GM18517 (cell line): Measurements from ENCODE around the gene NFAT5.

Source experiments
- ATAC-seq: cut with Tn5 transposase; IDR thresholded peaks from one replicate; pipeline ENCODE4 v1.9.1; 2021; ENCODE audit warnings: mild to moderate bottlenecking, moderate library complexity; ENCODE audit not compliant: unreplicated experiment

NFAT5 gene

DNA sequence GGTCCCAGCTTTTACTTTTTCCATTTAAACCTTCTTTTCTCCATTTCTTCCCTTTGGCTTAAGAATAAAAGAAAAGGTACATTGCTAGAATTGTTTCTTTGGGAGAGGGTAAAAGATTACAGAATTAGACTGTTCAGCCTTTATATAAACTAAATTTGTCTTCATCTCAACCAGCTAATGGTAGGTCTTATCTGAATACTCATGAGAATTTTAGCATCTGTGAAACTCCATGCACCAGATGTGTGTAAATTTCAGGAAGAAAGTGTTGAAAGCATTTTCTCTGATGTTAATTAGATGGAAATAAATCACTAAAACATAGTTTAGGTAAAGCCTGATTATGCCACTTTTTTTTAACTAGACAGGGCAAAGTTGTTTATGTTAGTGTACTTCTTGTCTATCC lies 135.7 kb downstream of the NFAT5 start:
- no peak for ATAC-seq

DNA sequence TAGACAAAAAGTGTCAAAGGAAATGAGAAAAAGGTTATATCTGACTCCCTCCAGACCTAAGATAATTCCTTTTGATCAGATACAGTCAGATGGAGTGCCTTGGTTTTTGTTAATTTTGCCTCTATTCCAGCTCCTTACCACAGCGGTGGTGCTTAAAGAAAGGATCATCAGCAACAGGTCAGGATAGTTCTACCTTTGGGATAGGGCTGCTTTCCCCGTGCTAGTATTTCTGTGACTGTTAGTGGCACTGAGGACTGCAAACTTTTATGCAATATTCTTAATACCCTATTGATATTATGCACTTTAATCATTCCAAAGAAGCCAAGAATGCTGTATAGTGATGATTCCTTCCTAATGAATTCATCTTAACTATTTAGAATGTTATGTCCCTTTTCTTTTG lies 136.1 kb downstream of the NFAT5 start:
- ATAC-seq: no peak

DNA sequence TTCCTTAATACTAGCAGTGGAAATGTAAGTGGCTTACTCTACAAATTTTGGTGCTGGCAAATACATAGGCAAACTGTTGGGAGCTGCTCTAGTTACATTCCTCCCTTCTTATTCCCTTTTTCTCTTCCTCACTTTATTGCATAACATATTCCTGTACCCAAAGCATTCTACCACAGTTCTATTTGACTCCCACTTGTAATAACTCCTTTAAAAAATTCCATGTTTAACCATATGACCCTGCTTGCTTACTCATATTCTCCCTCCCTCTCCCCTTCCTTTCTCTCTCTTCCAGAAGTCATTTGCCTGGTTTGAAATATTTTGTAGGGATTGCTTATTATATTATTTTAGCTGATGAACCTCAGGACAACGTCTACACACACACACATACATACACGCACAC lies 137.9 kb downstream of the NFAT5 start:
- ATAC-seq: no peak

- ATAC-seq: no peak
These were observed 140.6 kb downstream of the NFAT5 start for GRCh38 chr16:69706256-69706974.

- ATAC-seq: no peak
These were observed 141.2 kb downstream of the NFAT5 start for GRCh38 chr16:69706975-69707340.

GRCh38 chr16:69707920-69708683 lies 142.3 kb downstream of the NFAT5 start:
- no peak for ATAC-seq

DNA sequence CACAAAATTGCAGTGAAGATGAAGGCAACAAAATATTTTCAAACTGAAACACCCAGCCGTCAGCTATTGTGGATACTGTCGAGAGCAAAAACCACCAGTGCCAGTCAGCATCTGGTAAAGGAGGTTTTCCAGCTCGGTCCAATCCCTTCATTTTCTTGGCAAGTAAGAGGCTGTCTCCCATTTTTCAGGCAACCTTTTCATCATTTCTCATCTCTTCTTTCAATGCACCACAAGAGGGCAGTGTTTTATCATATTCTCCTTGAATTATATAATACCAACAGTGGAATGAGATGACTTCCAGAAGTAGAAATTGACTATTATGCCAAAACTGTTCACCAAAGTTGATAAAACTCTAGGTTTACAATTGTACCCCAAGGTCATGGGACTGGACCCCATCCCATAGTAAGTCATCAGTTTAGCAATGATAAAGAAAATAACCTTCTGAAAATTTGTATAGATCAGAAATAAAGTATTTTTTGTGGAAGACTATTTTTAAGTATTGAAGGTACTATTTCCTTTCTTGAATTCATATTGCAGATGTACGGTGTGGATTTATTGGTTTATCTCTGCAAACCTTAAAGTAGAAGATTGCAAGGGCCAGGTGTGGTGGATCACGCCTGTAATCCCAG lies 143.8 kb downstream of the NFAT5 start:
- no peak for ATAC-seq

DNA sequence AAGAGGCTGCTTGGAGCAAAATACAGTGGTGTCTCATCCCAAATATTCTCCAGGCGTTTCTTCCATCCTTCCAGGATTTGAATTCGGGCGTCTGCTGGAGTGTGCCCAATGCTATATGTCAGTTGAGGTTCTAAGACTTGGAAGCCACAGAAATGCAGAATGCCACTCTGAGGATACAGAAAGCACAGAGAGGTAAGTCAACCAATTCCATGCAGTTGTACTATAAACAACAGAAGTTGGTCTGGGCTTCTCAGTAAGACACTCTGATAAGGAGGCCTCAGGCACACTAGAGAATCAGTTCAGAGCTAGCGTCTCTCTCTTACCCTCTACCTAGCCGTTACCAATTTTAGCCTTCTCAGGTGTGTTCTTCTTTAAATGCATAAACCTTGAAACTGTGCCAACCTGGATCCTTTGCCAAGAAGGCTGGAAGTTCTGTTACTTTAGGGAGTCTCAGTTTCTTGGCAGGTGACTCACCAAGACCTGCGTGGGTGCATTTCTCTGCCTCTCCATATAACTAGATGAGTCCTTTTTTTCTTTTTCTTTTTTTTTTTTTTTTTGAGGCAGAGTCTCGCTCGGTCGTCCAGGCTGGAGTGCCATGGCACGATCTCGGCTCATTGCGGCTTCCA lies 145.5 kb downstream of the NFAT5 start:
- ATAC-seq: no peak

DNA sequence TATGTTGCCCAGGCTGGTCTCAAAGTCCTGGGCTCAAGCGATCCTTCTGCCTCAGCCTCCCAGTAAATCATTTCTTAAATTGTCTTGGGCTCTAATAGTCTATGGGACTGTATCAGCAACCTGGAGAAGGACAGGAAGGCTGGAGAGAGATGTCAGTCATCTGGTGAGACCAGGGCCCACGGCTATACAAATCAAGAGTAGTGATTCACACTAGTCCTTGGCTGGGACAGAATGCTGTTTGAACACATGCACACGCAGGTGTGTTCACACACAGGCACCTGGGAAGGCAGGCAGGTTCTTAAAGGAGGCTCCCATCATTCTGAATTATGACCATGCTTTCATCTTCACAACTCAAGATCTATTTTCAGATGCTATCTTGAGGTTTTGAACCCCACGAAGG lies 146.5 kb downstream of the NFAT5 start:
- ATAC-seq: no peak

- no peak for ATAC-seq
These were observed 147.3 kb downstream of the NFAT5 start for GRCh38 chr16:69712914-69713581.

DNA sequence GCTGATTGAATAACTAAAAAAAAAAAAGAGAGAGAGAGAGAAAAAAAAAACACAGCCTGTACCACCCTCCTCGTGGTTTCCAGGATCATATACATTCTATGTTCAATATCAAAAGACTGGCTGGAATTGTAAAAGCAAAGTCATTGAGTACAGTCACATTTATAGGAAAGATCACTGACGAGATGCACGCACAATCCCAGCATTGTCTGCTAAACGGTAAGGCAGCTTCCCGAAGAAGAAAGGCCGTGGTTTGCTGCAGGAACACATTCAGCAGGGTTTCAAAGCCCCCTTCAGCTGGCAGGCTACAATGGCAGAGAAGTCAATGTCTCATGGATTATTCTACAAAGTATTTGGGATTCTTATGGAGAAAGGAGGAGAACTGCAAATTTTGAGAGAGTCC lies 151.3 kb downstream of the NFAT5 start:
- ATAC-seq: no peak

DNA sequence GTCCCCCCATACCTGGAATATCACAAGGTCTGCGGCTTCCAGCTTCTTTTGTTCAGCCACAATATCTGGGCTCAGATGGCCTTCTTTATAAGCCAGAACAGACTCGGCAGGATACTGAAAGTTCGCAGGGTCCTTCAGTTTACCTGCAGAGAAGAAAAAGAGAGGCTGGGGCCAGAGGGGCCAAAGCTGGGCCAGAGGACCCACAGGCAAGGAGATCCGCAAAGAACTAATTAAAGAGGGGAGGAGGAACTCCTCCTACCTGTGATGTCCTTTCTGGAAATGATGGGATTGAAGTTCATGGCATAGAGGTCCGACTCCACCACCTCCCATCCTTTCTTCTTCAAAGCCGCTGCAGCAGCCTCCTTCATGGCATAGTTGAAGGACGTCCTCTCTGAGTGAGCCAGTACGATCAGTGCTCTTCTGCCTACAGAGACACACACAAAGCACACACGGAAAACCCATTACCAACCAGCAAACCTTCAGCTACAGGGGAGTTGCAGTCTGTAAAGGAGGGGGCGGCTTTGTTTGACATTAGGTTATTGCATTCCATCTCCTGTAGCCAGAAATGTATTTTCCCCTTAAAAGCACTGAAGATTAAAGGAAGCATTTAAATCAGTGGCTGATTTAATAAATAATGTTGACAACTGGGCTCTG lies 152.5 kb downstream of the NFAT5 start:
- no peak for ATAC-seq

GRCh38 chr16:69720822-69721430 lies 155.2 kb downstream of the NFAT5 start:
- no peak for ATAC-seq

- no peak for ATAC-seq
These were observed 155.7 kb downstream of the NFAT5 start for GRCh38 chr16:69721441-69721957.

DNA sequence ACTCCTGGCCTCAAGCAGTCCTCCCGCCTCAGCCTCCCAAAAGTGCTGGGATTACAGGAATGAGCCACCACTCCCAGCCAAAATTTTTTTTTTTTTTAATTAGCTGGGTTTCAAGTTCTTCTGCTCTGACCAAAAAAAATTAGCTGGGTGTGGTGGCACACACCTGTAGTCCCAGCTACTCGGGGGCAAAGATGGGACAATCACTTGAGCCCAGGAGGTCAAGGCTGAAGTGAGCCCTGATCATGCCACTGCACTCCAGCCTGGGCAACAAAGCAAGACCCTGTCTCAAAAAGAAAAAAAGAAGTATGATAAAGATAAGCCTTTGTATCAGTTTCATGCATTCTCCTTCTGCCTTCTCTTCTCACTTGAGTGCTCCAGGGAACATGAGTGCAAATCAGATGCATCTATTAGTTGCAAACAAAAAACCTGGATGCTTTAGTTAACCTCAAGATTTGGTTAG lies 158.7 kb downstream of the NFAT5 start:
- no peak for ATAC-seq

DNA sequence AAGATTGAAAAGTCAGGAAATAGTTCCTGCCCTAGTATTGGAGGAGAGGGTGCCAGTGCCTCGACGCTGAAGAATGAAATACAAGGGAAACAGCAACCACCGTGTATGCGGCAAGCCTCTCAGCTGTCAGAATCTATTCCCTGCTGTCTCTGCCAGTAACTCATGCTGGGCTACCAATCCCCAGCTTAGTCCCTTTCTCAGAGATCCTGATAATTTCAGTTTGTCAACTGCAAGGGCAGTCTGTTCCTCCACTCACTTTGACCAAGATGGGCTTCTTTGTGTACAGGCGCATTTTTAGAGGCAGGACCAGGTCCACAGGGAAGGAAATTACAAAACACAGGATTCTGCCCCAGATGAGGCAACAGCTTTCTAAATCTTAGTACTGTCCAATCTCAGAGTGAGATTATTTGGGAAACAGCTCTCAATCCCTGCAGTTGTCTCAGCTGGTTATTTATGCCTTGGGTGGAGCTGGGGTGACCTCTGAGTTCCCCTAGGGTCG lies 159.3 kb downstream of the NFAT5 start:
- no peak for ATAC-seq

DNA sequence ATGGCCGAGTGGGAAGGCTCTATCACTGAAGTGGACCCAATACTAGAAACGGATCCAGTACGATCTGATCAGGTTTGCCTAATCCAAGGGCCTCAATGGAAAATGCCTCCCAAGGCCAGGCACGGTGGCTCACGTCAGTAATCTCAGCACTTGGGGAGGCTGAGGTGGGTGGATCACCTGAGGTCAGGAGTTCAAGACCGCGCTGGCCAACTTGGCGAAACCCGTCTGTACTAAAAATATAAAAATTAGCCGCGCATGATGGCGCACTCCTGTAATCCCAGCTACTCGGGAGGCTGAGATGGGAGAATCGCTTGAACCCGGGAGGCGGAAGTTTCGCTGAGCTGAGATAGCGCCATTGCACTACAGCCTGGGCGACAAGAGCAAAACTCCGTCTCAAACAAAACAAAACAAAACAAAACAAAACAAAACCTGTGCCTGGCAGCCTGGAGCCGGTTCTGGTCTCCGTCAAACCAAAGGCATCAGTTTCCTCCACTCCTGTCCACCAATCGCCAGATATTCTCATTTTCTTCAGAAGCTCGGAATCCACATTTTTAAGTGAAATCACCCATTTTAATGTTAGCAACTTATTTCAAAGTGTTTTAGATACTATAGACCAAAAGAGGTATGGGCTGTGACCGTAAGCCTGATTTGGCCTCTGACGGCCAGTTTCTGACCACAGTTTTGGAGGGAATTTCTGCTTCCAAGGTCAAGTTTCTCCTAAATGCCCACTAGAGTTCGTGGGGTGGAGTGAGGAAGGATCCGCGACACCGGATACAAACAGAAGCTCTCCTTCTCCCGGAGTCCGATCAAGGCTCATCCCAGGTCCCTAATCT lies 159.9 kb downstream of the NFAT5 start:
- no peak for ATAC-seq

DNA sequence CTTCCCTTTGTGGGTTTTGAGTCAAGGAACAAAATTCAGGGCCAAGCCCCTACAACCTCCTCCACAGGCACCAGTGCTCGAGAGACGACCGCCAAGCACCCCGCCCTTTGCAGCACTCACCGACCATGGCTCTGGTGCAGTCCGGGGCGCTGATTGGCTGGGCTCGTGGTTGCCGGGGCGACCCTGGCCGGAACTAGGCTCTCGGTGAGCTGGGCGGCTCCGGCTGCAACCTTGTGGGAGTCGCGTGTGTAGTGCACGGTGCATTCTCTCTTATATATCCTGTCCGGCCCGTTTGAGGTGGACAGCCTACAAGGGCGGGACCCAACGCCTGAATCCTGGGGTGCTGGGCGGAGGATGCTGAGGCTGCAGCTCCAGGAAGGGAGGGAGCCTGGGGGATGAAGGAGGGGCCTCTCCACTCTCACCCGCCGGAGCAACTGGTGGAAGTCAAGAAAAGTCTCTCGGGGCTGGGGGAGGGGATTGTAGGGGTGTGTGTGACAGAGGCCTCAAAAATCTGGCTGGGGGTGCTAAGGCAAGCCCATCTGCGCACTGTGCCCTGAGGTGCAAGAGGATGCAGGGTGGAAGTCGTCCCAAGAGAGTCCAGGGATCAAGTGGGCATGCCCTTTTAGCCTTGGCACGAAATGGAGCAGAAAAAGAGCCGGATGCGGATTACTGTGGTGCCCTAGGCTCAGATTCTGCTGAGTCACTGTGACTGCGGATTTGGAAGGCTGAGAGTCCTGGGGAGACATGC lies 160.7 kb downstream of the NFAT5 start, which contains the start of gene NQO1:
NQO1 (minus strand) TSS at position 248 of the 748 bp plus-strand sequence; CDS start at position 127, 121 bp downstream.
- ATAC-seq: peak; percentile 95
